Measurements from ENCODE around the gene NCKAP5.

DNA sequence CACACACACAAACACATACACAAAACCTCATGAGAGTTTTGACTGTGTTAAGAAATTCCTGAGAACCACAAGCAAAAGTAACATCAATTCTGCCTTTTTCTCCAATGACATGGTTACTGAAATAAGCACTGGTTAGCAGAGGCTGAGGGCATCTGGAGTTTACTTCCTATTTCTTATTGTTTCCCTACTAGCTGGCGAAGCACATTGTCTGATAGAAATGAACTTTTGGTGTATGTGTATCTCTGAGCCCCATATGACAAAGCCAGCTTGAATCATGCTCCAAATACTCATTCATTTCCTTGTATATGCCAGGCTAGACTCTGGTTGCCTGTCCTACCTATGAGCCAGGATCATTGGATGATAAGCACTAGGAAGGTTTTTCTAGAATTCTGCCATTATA, 203.1 kb downstream of the NCKAP5 start:
- TF ChIP-seq YY1 (IDR thresholded peaks at IDR 0.05; ENCODE audit: insufficient read depth, insufficient read length) (no peak), ZNF274 (IDR thresholded peaks at IDR 0.05; ENCODE audit: low read depth, low read length) (no peak)

Measured in NT2/D1 (cell line).